Ovary (tissue), 3 donors: ENCODE measurements around the gene CACYBP.

Experiments used
- EP300 ChIP-seq: sonication (generic); formaldehyde crosslinking; IDR thresholded peaks from one replicate; pipeline ENCODE4 v1.6.1; 2017; ENCODE audit warnings: antibody characterized with exemption
- TF ChIP-seq, protein P1 (sequence below), 3 donors: fragments of 450-650 bp in 2 of 3; fragments of 200-600 bp in 1 of 3; IDR thresholded peaks; one replicate each; pipeline versions ENCODE4 v1.5.1 to v1.8.0; 2016 to 2022; ENCODE audit warnings: antibody characterized with exemption in 3 of 3, mild to moderate bottlenecking in 1 of 3
- donor health status: DM: no; HTN: no; CAD: no.

DNA sequence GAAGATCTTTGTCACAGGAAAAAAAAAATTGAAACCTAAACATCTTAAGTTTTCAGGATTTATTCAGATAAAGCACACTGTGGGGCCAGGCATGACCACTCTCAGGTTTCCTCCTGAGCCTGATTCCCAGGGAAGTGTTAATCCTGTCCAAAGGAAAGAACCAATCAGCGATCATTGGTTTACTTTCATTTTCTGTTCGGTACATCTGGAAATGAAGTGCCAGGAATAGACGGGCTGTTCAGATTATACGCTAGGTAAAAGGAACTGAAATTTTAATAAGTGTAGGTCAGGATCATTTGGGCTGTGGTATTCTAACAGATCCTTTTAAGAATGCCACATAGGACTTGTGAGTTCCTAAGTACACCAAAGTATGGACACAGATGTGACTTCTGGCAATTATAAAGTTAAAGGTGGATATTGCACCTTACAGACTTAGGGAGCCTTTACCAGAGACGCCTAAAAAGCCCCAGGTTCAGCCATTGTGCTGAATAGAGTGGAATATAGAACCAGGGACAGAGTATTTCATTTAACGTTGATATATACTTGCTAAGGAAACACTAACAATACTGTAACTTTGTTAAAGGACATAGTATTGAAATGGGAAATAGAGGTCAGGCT is 9.3 kb upstream of the CACYBP start:
- TF ChIP-seq, protein P1, sequence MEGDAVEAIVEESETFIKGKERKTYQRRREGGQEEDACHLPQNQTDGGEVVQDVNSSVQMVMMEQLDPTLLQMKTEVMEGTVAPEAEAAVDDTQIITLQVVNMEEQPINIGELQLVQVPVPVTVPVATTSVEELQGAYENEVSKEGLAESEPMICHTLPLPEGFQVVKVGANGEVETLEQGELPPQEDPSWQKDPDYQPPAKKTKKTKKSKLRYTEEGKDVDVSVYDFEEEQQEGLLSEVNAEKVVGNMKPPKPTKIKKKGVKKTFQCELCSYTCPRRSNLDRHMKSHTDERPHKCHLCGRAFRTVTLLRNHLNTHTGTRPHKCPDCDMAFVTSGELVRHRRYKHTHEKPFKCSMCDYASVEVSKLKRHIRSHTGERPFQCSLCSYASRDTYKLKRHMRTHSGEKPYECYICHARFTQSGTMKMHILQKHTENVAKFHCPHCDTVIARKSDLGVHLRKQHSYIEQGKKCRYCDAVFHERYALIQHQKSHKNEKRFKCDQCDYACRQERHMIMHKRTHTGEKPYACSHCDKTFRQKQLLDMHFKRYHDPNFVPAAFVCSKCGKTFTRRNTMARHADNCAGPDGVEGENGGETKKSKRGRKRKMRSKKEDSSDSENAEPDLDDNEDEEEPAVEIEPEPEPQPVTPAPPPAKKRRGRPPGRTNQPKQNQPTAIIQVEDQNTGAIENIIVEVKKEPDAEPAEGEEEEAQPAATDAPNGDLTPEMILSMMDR (IDR thresholded peaks at IDR 0.05), result no peak
- no peak for TF ChIP-seq EP300
